DMS153 treated with DMSO at 0.1 percent for 48 hours (cell line): ENCODE results near the gene TRIM7.
"Not testable (repeated sequence)": the region's sequence is repeated elsewhere in the genome, so short reads cannot be mapped to it uniquely, and the experiment has no call there.

Experiments used
- DNase-seq: peaks from one replicate; lab custom pipeline; 2025; ENCODE audit not compliant: unreplicated experiment; lab: John Stamatoyannopoulos, UW

Gene TRIM7

GRCh38 chr5:181152406-181152805 lies 52.6 kb downstream of the TRIM7 start:
- DNase-seq: no peak

GRCh38 chr5:181151146-181151545 lies 53.9 kb downstream of the TRIM7 start:
- no peak for DNase-seq

- DNase-seq: no peak
These were observed 54.9 kb downstream of the TRIM7 start for GRCh38 chr5:181149806-181150733.

- no peak for DNase-seq
These were observed 55.6 kb downstream of the TRIM7 start for GRCh38 chr5:181149355-181149754.

GRCh38 chr5:181146927-181147636 lies 57.9 kb downstream of the TRIM7 start, which contains the start of gene OR2V2:
Gene OR2V2 (plus strand): TSS chr5:181147586. CDS start chr5:181154943, 7,357 bp downstream.
- DNase-seq: not testable (repeated sequence)

GRCh38 chr5:181145133-181145532 lies 59.9 kb downstream of the TRIM7 start:
- DNase-seq: no peak
